Measurements from ENCODE around the gene PRKAA2.

The PRKAA2 gene

GRCh38 chr1:56728964-56729363 is 83.8 kb downstream of the PRKAA2 start:
- DNase-seq (ENCODE audit: low read depth, low spot score): no peak
- no peak for TF ChIP-seq CTCF (IDR thresholded peaks at IDR 0.05; ENCODE audit: insufficient read depth, low read length, missing control alignments)
- ChIA-PET POLR2A (no interaction called here), CTCF (no interaction called here)
- H3K4me3 ChIP-seq (ENCODE audit: low read depth, low read length): no peak overlapping the region

DNA sequence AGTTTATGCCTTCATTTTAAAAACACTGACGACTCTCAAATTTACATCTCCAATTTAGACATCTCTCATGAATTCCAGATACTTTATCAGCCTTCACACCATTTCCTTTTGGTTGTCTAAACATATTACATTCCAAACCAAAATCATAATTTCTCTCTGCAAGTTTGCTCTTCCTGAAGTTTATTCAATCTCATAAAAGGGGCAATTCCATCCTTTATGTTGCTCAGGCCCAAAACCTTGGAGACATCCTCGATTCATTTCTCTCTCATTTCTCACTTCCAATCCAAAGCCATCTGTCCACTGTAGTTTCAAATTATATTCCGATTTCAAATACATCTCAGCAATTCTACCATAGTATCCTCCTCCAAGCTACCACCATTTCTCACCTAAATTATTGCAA is 100.1 kb downstream of the PRKAA2 start:
- POLR2A ChIA-PET: no interaction called here
- no peak for DNase-seq (ENCODE audit: low read depth, low spot score)
- CTCF ChIA-PET: no interaction called here
- H3K4me3 ChIP-seq (ENCODE audit: low read depth, low read length): no peak overlapping the region
- TF ChIP-seq CTCF (IDR thresholded peaks at IDR 0.05; ENCODE audit: insufficient read depth, low read length, missing control alignments): no peak

GRCh38 chr1:56754708-56755479 is 109.8 kb downstream of the PRKAA2 start:
- H3K4me3 ChIP-seq (ENCODE audit: low read depth, low read length): no peak overlapping the region
- ChIA-PET POLR2A (no interaction called here), CTCF (interaction anchor here (1.6 kb wide), 1 partner anchor 29 kb away, joined by 3 read pairs; no protein-coding TSS in a partner anchor)
- TF ChIP-seq CTCF (IDR thresholded peaks at IDR 0.05; ENCODE audit: insufficient read depth, low read length, missing control alignments): no peak
- no peak for DNase-seq (ENCODE audit: low read depth, low spot score)

GRCh38 chr1:56755911-56756310 is 110.8 kb downstream of the PRKAA2 start:
- ChIA-PET CTCF (no interaction called here), POLR2A (no interaction called here)
- TF ChIP-seq CTCF (IDR thresholded peaks at IDR 0.05; ENCODE audit: insufficient read depth, low read length, missing control alignments): no peak
- H3K4me3 ChIP-seq (ENCODE audit: low read depth, low read length): no peak overlapping the region
- no peak for DNase-seq (ENCODE audit: low read depth, low spot score)

DNA sequence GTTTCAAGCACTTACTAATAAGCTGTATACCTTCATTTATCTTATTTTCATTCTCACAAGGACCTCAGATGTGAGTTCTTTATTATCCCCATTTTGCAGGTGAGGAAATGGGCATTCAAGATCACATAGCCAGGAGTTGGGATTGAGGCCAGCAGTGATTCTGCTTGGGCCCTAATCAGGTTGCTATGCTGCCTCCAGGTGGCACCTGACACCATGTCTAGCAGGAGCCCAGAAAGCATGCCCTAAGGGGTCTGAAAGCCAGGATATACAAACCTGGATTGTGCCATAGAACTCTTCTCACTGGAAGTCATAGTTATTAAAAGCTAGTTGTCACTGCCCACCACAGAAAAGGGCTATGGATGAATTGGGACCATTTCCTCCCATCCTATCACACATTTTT is 113.0 kb downstream of the PRKAA2 start:
- H3K4me3 ChIP-seq (ENCODE audit: low read depth, low read length): no peak overlapping the region
- ChIA-PET CTCF (no interaction called here), POLR2A (interaction anchor here (0.6 kb wide), 1 partner anchor 93 kb away, joined by 3 read pairs; no protein-coding TSS in a partner anchor)
- no peak for DNase-seq (ENCODE audit: low read depth, low spot score)
- no peak for TF ChIP-seq CTCF (IDR thresholded peaks at IDR 0.05; ENCODE audit: insufficient read depth, low read length, missing control alignments)

GRCh38 chr1:56758794-56759193 is 113.7 kb downstream of the PRKAA2 start:
- TF ChIP-seq CTCF (IDR thresholded peaks at IDR 0.05; ENCODE audit: insufficient read depth, low read length, missing control alignments): no peak
- POLR2A ChIA-PET: interaction anchor here (0.6 kb wide), 1 partner anchor 94 kb away, joined by 3 read pairs; no protein-coding TSS in a partner anchor
- DNase-seq (ENCODE audit: low read depth, low spot score): no peak
- CTCF ChIA-PET: no interaction called here
- no peak overlapping the region for H3K4me3 ChIP-seq (ENCODE audit: low read depth, low read length)

All from AG04449 (cell line).